ENCODE measurements around the gene MAP1LC3A.

MAP1LC3A gene

GRCh38 chr20:34553366-34553867, 5.1 kb upstream of the MAP1LC3A start:
- H3K27ac ChIP-seq, result no peak overlapping the region
- intact Hi-C loops (cut with DNase I; ENCODE audit: low total_unique reads), result no loop called here
- no peak for DNase-seq
- no peaks in the 10 kb centered on the region for H3K27me3 ChIP-seq
- TF ChIP-seq CTCF (IDR thresholded peaks at IDR 0.05), result no peak
- H3K4me1 ChIP-seq, result peaks cover 0 to 6% (median 5%) of the 10 kb centered on the region in 4 donors
- H3K4me3 ChIP-seq, result no peak overlapping the region
- H3K36me3 ChIP-seq, result no peaks in the 10 kb centered on the region
- no peaks in the 10 kb centered on the region for H3K9me3 ChIP-seq

- Histone ChIP-seq H3K4me1 (peaks cover 0 to 16% (median 8%) of the 10 kb centered on the region in 4 donors), H3K27me3 (no peaks in the 10 kb centered on the region), H3K36me3 (no peaks in the 10 kb centered on the region), H3K27ac (peak overlapping the region; percentile 94 to 95), H3K9me3 (no peaks in the 10 kb centered on the region), H3K4me3 (peak overlapping the region; percentile 61 to 78)
- intact Hi-C loops (cut with DNase I; ENCODE audit: low total_unique reads), result loop anchor here (5.0 kb wide), 1 partner anchor 149 kb away; no protein-coding TSS in a partner anchor
- TF ChIP-seq CTCF (IDR thresholded peaks at IDR 0.05), result no peak
- no peak for DNase-seq
Measured at GRCh38 chr20:34557936-34558319, 590 bp upstream of the MAP1LC3A start.

GRCh38 chr20:34559311-34560140, 1.0 kb downstream of the MAP1LC3A start:
- DNase-seq, result peak in 1 of 2 donors; percentile 75
- no peak for TF ChIP-seq CTCF (IDR thresholded peaks at IDR 0.05)
- no peaks in the 10 kb centered on the region for H3K36me3 ChIP-seq
- no peaks in the 10 kb centered on the region for H3K9me3 ChIP-seq
- peaks cover 0 to 16% (median 8%) of the 10 kb centered on the region in 4 donors for H3K4me1 ChIP-seq
- H3K27me3 ChIP-seq, result no peaks in the 10 kb centered on the region
- peak overlapping the region; percentile 94 to 95 for H3K27ac ChIP-seq
- intact Hi-C loops (cut with DNase I; ENCODE audit: low total_unique reads), result loop anchor here (5.0 kb wide), 1 partner anchor 148 kb away; no protein-coding TSS in a partner anchor
- H3K4me3 ChIP-seq, result peak overlapping the region; percentile 61 to 78

- TF ChIP-seq CTCF (IDR thresholded peaks at IDR 0.05), result no peak
- no peak for DNase-seq
Measured at GRCh38 chr20:34560141-34560523, 1.6 kb downstream of the MAP1LC3A start.

GRCh38 chr20:34560614-34561013, 2.1 kb downstream of the MAP1LC3A start:
- Histone ChIP-seq H3K4me3 (no peak overlapping the region), H3K9me3 (no peaks in the 10 kb centered on the region), H3K4me1 (peaks cover 0 to 16% (median 8%) of the 10 kb centered on the region in 4 donors), H3K36me3 (peaks cover 0 to 8% (median 0%) of the 10 kb centered on the region in 3 donors), H3K27me3 (no peaks in the 10 kb centered on the region), H3K27ac (no peak overlapping the region)
- no peak for TF ChIP-seq CTCF (IDR thresholded peaks at IDR 0.05)
- intact Hi-C loops (cut with DNase I; ENCODE audit: low total_unique reads), result no loop called here
- DNase-seq, result no peak

More at GRCh38 chr20:34560141-34560523, 1.6 kb downstream of the MAP1LC3A start:
- H3K9me3 ChIP-seq, result no peaks in the 10 kb centered on the region
- peaks cover 0 to 16% (median 8%) of the 10 kb centered on the region in 4 donors for H3K4me1 ChIP-seq
- H3K27ac ChIP-seq, result peak overlapping the region; percentile 94 to 95
- intact Hi-C loops (cut with DNase I; ENCODE audit: low total_unique reads), result no loop called here
- H3K4me3 ChIP-seq, result no peak overlapping the region
- H3K27me3 ChIP-seq, result no peaks in the 10 kb centered on the region
- peaks cover 0 to 5% (median 0%) of the 10 kb centered on the region in 3 donors for H3K36me3 ChIP-seq
